H4 (cell line): Measurements from ENCODE around the gene UGT3A1. TPM values are rescaled to one million over a fixed set of nuclear protein-coding genes. Genes with fewer than 3 reads are reported as not detected.
"Not testable (repeated sequence)": the region's sequence is repeated elsewhere in the genome, so short reads cannot be mapped to it uniquely, and the experiment has no call there.

Experiments used
- DNase-seq: peaks from one replicate; pipeline ENCODE4 v3.0.0-alpha.2; 2015; ENCODE audit warnings: low spot score
- total RNA-seq: library from RNA; depleted of rRNA; stranded (reverse); fragments of >200 nt; shearing (Covaris generic); gene quantifications from 2 replicates; pipeline ENCODE4 v1.2.3, GENCODE V29; 2014; rRNA removed

Gene UGT3A1
- total RNA-seq, result not detected in 2 replicates

GRCh38 chr5:35990941-35991611, at the start of gene UGT3A1:
Gene UGT3A1 (minus strand): TSS chr5:35991390. CDS start chr5:35991240, 150 bp downstream.
- DNase-seq, result no peak

- DNase-seq, result no peak
These were observed 44.5 kb upstream of the UGT3A1 start for GRCh38 chr5:36035696-36036095.

- DNase-seq, result not testable (repeated sequence)
These were observed 43.4 kb upstream of the UGT3A1 start for GRCh38 chr5:36034536-36035134.

- no peak for DNase-seq
These were observed 42.3 kb upstream of the UGT3A1 start for GRCh38 chr5:36033486-36033885.

- no peak for DNase-seq
These were observed 41.9 kb upstream of the UGT3A1 start for GRCh38 chr5:36033047-36033446.

GRCh38 chr5:36031223-36031622, 40.0 kb upstream of the UGT3A1 start:
- DNase-seq, result no peak

GRCh38 chr5:36029914-36030313, 38.7 kb upstream of the UGT3A1 start:
- DNase-seq, result no peak

GRCh38 chr5:36028816-36029465, 37.8 kb upstream of the UGT3A1 start:
- no peak for DNase-seq

GRCh38 chr5:36027711-36028110, 36.5 kb upstream of the UGT3A1 start:
- DNase-seq, result no peak

GRCh38 chr5:36026706-36027465, 35.7 kb upstream of the UGT3A1 start:
- no peak for DNase-seq

- not testable (repeated sequence) for DNase-seq
These were observed 31.1 kb upstream of the UGT3A1 start for GRCh38 chr5:36022246-36022645.

GRCh38 chr5:36019584-36019983, 28.4 kb upstream of the UGT3A1 start:
- not testable (repeated sequence) for DNase-seq

- DNase-seq, result no peak
These were observed 26.4 kb upstream of the UGT3A1 start for GRCh38 chr5:36017622-36018021.

- DNase-seq, result no peak
These were observed 25.8 kb upstream of the UGT3A1 start for GRCh38 chr5:36017004-36017403.

- no peak for DNase-seq
These were observed 22.0 kb upstream of the UGT3A1 start for GRCh38 chr5:36013182-36013581.

GRCh38 chr5:36009698-36010097, 18.5 kb upstream of the UGT3A1 start:
- DNase-seq, result no peak

GRCh38 chr5:36007366-36007765, 16.2 kb upstream of the UGT3A1 start:
- DNase-seq, result no peak

- DNase-seq, result no peak
These were observed 15.0 kb upstream of the UGT3A1 start for GRCh38 chr5:36006163-36006562.

- DNase-seq, result no peak
These were observed 9.8 kb upstream of the UGT3A1 start for GRCh38 chr5:36001032-36001431.

- no peak for DNase-seq
These were observed 8.4 kb upstream of the UGT3A1 start for GRCh38 chr5:35999547-35999946.

GRCh38 chr5:35996076-35996475, 4.9 kb upstream of the UGT3A1 start:
- DNase-seq, result no peak

GRCh38 chr5:35990520-35990919, 670 bp downstream of the UGT3A1 start:
- no peak for DNase-seq
